MM.1S (cell line): ENCODE measurements around the gene NEDD4.

Experiments used
- DNase-seq: peaks from one replicate; pipeline ENCODE4 v3.0.0-alpha.2; 2015
- H2AFZ ChIP-seq: fragments of 300-600 bp; sonication (generic); 2 replicates; pipeline ENCODE4 v1.6.0; 2016; ENCODE audit warnings: antibody characterized with exemption, low read length
- H3F3A ChIP-seq: fragments of 300-600 bp; sonication (generic); 2 replicates; pipeline ENCODE4 v1.6.1; 2016; ENCODE audit warnings: mild to moderate bottlenecking, antibody characterized with exemption, low read length, moderate library complexity, mixed read lengths; ENCODE audit not compliant: insufficient read depth
- H3K27ac ChIP-seq: fragments of 300-600 bp; sonication (generic); 2 replicates; pipeline ENCODE4 v1.5.1; 2016; ENCODE audit warnings: mild to moderate bottlenecking, low read length
- H3K27me3 ChIP-seq: fragments of 300-600 bp; sonication (generic); replicated peaks from 2 replicates; pipeline ENCODE4 v1.6.0; 2016; ENCODE audit warnings: low read length; ENCODE audit not compliant: insufficient read depth
- H3K36me3 ChIP-seq: fragments of 300-600 bp; sonication (generic); replicated peaks from 2 replicates; pipeline ENCODE4 v1.6.1; 2016; ENCODE audit warnings: mild to moderate bottlenecking, low read length, mixed read lengths; ENCODE audit not compliant: insufficient read depth
- H3K4me1 ChIP-seq: fragments of 300-600 bp; sonication (generic); 2 replicates; pipeline ENCODE4 v1.6.1; 2016; ENCODE audit warnings: low read length, mixed read lengths
- H3K4me2 ChIP-seq: fragments of 300-600 bp; sonication (generic); 2 replicates; pipeline ENCODE4 v1.6.0; 2016; ENCODE audit warnings: low read depth, low read length
- H3K4me3 ChIP-seq: fragments of 300-600 bp; sonication (generic); 2 replicates; pipeline ENCODE4 v1.5.1; 2016; ENCODE audit warnings: low read length, mixed read lengths
- H3K79me2 ChIP-seq: fragments of 300-600 bp; sonication (generic); 2 replicates; pipeline ENCODE4 v1.6.1; 2016; ENCODE audit warnings: mixed run types, low read length, mixed read lengths
- H3K9ac ChIP-seq: fragments of 300-600 bp; sonication (generic); 2 replicates; pipeline ENCODE4 v1.6.1; 2016; ENCODE audit warnings: low read length, mixed read lengths
- H3K9me2 ChIP-seq: fragments of 300-600 bp; sonication (generic); replicated peaks from 2 replicates; pipeline ENCODE4 v1.6.1; 2016; ENCODE audit warnings: mild to moderate bottlenecking, low read length, mixed read lengths; ENCODE audit not compliant: insufficient read depth
- H3K9me3 ChIP-seq: fragments of 300-600 bp; sonication (generic); replicated peaks from 2 replicates; pipeline ENCODE4 v1.6.1; 2016; ENCODE audit warnings: mild to moderate bottlenecking, low read length, mixed read lengths; ENCODE audit not compliant: insufficient read depth
- H4K20me1 ChIP-seq: fragments of 300-600 bp; sonication (generic); 2 replicates; pipeline ENCODE4 v1.6.1; 2016; ENCODE audit warnings: mild to moderate bottlenecking, low read length, moderate library complexity, mixed read lengths; ENCODE audit not compliant: insufficient read depth
- EZH2 ChIP-seq: fragments of 300-600 bp; sonication (generic); optimal IDR thresholded peaks from 2 replicates; pipeline ENCODE3; 2017; ENCODE audit warnings: low read depth, mild to moderate bottlenecking, antibody characterized with exemption, low read length, mixed read lengths
- EZH2phosphoT487 ChIP-seq: fragments of 300-600 bp; sonication (generic); IDR thresholded peaks from 2 replicates; pipeline ENCODE4 v1.6.1; 2018; ENCODE audit warnings: antibody characterized with exemption, low read length
- TF ChIP-seq, protein P1 (sequence below): fragments of 300-600 bp; sonication (generic); IDR thresholded peaks from 2 replicates; pipeline ENCODE4 v1.5.1; 2016; ENCODE audit warnings: antibody characterized with exemption, low read length, mixed read lengths

The NEDD4 gene

DNA sequence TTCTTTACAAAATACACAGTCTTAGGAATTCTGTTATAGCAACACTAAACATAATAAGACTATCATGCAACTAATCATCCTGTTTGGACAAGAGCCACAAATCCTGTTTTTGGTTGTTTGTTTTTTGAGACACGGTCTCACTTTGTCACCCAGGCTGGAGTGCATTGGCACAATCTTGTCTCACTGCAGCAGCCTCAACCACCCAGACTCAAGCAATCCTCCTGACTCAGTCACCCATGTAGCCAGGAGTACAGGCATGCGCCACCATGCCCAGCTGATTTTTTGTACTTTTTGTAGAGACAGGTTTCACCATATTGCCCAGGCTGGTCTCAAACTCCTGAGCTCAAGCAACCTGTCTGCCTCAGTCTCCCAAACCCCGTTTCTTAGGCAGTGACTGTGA is 28.3 kb downstream of the NEDD4 start:
- Histone ChIP-seq H3K4me1 (no peaks in the 10 kb centered on the region), H3F3A (no peaks in the 10 kb centered on the region), H2AFZ (no peak overlapping the region), H3K79me2 (no peaks in the 10 kb centered on the region), H3K4me3 (no peak overlapping the region), H3K27me3 (no peaks in the 10 kb centered on the region), H3K36me3 (no peaks in the 10 kb centered on the region), H3K4me2 (no peak overlapping the region), H3K9ac (no peak overlapping the region), H4K20me1 (no peaks in the 10 kb centered on the region), H3K9me2 (no peaks in the 10 kb centered on the region), H3K27ac (no peak overlapping the region), H3K9me3 (no peaks in the 10 kb centered on the region)
- no peak for TF ChIP-seq EZH2
- TF ChIP-seq, protein P1, sequence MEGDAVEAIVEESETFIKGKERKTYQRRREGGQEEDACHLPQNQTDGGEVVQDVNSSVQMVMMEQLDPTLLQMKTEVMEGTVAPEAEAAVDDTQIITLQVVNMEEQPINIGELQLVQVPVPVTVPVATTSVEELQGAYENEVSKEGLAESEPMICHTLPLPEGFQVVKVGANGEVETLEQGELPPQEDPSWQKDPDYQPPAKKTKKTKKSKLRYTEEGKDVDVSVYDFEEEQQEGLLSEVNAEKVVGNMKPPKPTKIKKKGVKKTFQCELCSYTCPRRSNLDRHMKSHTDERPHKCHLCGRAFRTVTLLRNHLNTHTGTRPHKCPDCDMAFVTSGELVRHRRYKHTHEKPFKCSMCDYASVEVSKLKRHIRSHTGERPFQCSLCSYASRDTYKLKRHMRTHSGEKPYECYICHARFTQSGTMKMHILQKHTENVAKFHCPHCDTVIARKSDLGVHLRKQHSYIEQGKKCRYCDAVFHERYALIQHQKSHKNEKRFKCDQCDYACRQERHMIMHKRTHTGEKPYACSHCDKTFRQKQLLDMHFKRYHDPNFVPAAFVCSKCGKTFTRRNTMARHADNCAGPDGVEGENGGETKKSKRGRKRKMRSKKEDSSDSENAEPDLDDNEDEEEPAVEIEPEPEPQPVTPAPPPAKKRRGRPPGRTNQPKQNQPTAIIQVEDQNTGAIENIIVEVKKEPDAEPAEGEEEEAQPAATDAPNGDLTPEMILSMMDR: no peak
- TF ChIP-seq EZH2phosphoT487: no peak
- DNase-seq: no peak

DNA sequence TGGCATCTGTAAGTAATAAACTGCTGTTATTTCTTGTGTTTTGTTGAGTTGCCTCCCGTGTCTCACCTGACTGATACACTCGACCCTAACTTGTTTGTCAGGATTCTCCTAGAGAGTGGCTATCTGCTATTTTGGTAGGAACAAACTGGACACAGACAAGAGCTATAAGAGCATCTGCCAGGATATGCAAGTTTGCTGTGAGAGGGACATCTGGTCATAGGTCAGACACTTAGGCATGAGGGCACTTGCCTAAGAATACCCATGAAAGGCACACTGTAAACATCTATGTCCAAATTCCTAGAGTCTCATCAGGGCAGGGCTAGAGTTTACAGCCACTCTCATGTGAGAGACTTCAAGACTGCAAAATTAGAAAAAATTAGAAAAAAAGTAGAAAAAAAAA is 32.5 kb downstream of the NEDD4 start:
- no peaks in the 10 kb centered on the region for H3K27me3 ChIP-seq
- no peaks in the 10 kb centered on the region for H3K9me2 ChIP-seq
- no peak overlapping the region for H3K9ac ChIP-seq
- no peaks in the 10 kb centered on the region for H3K79me2 ChIP-seq
- H3K4me3 ChIP-seq: no peak overlapping the region
- no peak overlapping the region for H3K27ac ChIP-seq
- no peaks in the 10 kb centered on the region for H3K9me3 ChIP-seq
- H2AFZ ChIP-seq: no peak overlapping the region
- no peaks in the 10 kb centered on the region for H3K36me3 ChIP-seq
- no peaks in the 10 kb centered on the region for H3F3A ChIP-seq
- TF ChIP-seq, protein P1: no peak
- TF ChIP-seq EZH2 (no peak), EZH2phosphoT487 (no peak)
- DNase-seq: no peak
- H4K20me1 ChIP-seq: no peaks in the 10 kb centered on the region
- no peak overlapping the region for H3K4me2 ChIP-seq
- no peaks in the 10 kb centered on the region for H3K4me1 ChIP-seq

DNA sequence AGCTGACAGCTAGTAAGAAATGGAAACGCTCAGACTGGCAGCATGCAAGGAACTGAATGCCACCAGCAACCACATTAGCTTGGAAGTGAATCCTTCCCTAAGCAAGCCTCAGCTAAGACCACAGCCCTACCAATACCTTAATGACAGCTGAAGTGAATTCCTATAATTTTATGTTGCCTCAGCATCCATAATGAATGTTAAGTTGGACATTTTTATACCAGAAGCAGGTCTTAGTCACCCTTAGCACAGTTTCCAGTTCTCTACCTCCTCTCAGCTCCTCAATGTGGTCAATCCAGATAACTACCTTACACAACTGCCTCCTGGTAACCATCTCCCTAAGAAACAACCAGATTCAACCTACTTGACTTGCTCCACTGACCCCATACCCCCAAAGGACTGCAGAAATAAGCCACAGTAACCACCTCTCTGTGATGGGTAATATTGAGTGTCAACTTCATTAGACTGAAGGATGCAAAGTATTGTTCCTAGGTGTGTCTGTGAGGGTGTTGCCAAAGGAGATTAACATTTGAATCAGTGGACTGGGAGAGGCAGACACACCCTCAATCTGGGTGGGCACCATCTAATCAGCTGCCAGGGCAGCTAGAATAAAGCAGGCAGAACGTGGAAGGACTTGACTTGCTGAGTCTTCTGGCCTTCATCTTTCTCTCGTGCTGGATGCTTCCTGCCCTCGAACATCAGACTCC is 33.5 kb downstream of the NEDD4 start:
- no peak overlapping the region for H3K27ac ChIP-seq
- no peaks in the 10 kb centered on the region for H3K9me2 ChIP-seq
- no peak overlapping the region for H3K4me2 ChIP-seq

DNA sequence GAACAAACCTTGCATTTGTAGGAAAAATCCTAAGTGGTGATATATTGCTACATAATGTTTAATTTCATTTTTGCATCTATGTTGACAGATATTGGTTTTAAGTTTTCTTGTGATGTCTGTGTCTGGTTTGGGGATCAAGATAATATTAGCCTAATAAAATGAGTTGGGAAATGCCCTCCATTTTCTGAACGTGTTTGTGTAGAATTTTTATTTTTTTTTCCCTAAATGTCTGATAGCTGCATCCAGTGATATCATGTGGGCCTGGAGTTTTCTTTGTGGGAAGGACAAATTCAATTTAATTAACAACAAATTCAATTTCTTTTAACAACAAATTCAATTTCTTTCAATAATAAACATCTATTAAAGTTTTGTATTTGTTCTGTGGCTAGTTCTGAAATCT is 35.1 kb downstream of the NEDD4 start:
- no peak overlapping the region for H3K4me3 ChIP-seq
- no peak overlapping the region for H2AFZ ChIP-seq
- TF ChIP-seq EZH2phosphoT487 (no peak), EZH2 (no peak)
- TF ChIP-seq, protein P1: no peak
- no peaks in the 10 kb centered on the region for H3K79me2 ChIP-seq
- H3K36me3 ChIP-seq: no peaks in the 10 kb centered on the region
- H3K9me3 ChIP-seq: no peaks in the 10 kb centered on the region
- no peaks in the 10 kb centered on the region for H3K27me3 ChIP-seq
- no peak overlapping the region for H3K4me2 ChIP-seq
- H3K27ac ChIP-seq: no peak overlapping the region
- H4K20me1 ChIP-seq: no peaks in the 10 kb centered on the region
- no peaks in the 10 kb centered on the region for H3K9me2 ChIP-seq
- H3K9ac ChIP-seq: no peak overlapping the region
- no peak for DNase-seq
- no peaks in the 10 kb centered on the region for H3F3A ChIP-seq
- no peaks in the 10 kb centered on the region for H3K4me1 ChIP-seq

More for the DNA sequence above, 33.5 kb downstream of the NEDD4 start:
- no peaks in the 10 kb centered on the region for H3K9me3 ChIP-seq
- no peak for TF ChIP-seq EZH2phosphoT487
- H3F3A ChIP-seq: no peaks in the 10 kb centered on the region
- H3K27me3 ChIP-seq: no peaks in the 10 kb centered on the region
- no peaks in the 10 kb centered on the region for H3K4me1 ChIP-seq
- no peaks in the 10 kb centered on the region for H3K36me3 ChIP-seq
- no peak for DNase-seq
- no peak overlapping the region for H3K4me3 ChIP-seq
- H3K79me2 ChIP-seq: no peaks in the 10 kb centered on the region
- no peak overlapping the region for H2AFZ ChIP-seq
- no peak overlapping the region for H3K9ac ChIP-seq
- H4K20me1 ChIP-seq: no peaks in the 10 kb centered on the region
